ENCODE data around the gene DLL3. TPM values are rescaled to one million over a fixed set of nuclear protein-coding genes. Genes with fewer than 3 reads are reported as not detected.

The DLL3 gene
- total RNA-seq, 1 experiment from 2014 or later, result 16.4 TPM

- TF ChIP-seq, protein P1, sequence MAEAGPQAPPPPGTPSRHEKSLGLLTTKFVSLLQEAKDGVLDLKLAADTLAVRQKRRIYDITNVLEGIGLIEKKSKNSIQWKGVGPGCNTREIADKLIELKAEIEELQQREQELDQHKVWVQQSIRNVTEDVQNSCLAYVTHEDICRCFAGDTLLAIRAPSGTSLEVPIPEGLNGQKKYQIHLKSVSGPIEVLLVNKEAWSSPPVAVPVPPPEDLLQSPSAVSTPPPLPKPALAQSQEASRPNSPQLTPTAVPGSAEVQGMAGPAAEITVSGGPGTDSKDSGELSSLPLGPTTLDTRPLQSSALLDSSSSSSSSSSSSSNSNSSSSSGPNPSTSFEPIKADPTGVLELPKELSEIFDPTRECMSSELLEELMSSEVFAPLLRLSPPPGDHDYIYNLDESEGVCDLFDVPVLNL (CRISPR knock-in tag; IDR thresholded peaks at IDR 0.05; ENCODE audit: borderline replicate concordance, low read depth), result no peak
- TF ChIP-seq ESRRA (CRISPR knock-in tag; IDR thresholded peaks at IDR 0.05; ENCODE audit: borderline replicate concordance) (no peak), TP53 (CRISPR knock-in tag; IDR thresholded peaks at IDR 0.05) (no peak), ZNF423 (CRISPR knock-in tag; IDR thresholded peaks at IDR 0.05) (no peak), CREB1 (CRISPR knock-in tag; IDR thresholded peaks at IDR 0.05) (no peak), ZSCAN18 (CRISPR knock-in tag; IDR thresholded peaks at IDR 0.05) (no peak)
- TF ChIP-seq, protein P2, sequence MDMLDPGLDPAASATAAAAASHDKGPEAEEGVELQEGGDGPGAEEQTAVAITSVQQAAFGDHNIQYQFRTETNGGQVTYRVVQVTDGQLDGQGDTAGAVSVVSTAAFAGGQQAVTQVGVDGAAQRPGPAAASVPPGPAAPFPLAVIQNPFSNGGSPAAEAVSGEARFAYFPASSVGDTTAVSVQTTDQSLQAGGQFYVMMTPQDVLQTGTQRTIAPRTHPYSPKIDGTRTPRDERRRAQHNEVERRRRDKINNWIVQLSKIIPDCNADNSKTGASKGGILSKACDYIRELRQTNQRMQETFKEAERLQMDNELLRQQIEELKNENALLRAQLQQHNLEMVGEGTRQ (CRISPR knock-in tag; IDR thresholded peaks at IDR 0.05), result no peak
- TF ChIP-seq, protein P3, sequence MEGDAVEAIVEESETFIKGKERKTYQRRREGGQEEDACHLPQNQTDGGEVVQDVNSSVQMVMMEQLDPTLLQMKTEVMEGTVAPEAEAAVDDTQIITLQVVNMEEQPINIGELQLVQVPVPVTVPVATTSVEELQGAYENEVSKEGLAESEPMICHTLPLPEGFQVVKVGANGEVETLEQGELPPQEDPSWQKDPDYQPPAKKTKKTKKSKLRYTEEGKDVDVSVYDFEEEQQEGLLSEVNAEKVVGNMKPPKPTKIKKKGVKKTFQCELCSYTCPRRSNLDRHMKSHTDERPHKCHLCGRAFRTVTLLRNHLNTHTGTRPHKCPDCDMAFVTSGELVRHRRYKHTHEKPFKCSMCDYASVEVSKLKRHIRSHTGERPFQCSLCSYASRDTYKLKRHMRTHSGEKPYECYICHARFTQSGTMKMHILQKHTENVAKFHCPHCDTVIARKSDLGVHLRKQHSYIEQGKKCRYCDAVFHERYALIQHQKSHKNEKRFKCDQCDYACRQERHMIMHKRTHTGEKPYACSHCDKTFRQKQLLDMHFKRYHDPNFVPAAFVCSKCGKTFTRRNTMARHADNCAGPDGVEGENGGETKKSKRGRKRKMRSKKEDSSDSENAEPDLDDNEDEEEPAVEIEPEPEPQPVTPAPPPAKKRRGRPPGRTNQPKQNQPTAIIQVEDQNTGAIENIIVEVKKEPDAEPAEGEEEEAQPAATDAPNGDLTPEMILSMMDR (IDR thresholded peaks at IDR 0.05), result no peak
- TF ChIP-seq, protein P4, sequence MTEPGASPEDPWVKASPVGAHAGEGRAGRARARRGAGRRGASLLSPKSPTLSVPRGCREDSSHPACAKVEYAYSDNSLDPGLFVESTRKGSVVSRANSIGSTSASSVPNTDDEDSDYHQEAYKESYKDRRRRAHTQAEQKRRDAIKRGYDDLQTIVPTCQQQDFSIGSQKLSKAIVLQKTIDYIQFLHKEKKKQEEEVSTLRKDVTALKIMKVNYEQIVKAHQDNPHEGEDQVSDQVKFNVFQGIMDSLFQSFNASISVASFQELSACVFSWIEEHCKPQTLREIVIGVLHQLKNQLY (CRISPR knock-in tag; IDR thresholded peaks at IDR 0.05), result no peak
- TF ChIP-seq, protein P5, sequence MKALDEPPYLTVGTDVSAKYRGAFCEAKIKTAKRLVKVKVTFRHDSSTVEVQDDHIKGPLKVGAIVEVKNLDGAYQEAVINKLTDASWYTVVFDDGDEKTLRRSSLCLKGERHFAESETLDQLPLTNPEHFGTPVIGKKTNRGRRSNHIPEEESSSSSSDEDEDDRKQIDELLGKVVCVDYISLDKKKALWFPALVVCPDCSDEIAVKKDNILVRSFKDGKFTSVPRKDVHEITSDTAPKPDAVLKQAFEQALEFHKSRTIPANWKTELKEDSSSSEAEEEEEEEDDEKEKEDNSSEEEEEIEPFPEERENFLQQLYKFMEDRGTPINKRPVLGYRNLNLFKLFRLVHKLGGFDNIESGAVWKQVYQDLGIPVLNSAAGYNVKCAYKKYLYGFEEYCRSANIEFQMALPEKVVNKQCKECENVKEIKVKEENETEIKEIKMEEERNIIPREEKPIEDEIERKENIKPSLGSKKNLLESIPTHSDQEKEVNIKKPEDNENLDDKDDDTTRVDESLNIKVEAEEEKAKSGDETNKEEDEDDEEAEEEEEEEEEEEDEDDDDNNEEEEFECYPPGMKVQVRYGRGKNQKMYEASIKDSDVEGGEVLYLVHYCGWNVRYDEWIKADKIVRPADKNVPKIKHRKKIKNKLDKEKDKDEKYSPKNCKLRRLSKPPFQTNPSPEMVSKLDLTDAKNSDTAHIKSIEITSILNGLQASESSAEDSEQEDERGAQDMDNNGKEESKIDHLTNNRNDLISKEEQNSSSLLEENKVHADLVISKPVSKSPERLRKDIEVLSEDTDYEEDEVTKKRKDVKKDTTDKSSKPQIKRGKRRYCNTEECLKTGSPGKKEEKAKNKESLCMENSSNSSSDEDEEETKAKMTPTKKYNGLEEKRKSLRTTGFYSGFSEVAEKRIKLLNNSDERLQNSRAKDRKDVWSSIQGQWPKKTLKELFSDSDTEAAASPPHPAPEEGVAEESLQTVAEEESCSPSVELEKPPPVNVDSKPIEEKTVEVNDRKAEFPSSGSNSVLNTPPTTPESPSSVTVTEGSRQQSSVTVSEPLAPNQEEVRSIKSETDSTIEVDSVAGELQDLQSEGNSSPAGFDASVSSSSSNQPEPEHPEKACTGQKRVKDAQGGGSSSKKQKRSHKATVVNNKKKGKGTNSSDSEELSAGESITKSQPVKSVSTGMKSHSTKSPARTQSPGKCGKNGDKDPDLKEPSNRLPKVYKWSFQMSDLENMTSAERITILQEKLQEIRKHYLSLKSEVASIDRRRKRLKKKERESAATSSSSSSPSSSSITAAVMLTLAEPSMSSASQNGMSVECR (CRISPR knock-in tag; IDR thresholded peaks at IDR 0.05; ENCODE audit: borderline replicate concordance), result no peak
Measured at GRCh38 chr19:39481229-39481545, 17.6 kb upstream of the DLL3 start (continued).

DNA sequence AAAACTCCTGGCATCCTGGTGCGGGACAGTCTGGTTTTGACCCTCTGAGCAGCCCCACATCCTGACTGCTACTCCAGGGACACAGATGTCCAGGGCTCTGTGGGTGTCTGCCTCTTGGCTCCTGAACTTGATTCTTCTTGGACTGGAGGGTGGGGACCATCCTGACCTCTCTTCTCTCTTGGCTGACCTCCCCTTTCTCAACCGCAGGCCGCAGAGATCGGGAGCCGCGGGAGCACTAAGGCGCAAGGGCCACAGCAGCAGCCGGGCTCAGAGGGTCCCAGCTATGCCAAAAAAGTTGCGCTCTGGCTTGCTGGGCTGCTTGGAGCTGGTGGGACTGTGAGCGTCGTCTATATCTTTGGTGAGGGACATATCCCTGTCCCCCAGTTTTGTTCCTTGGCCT, 17.1 kb upstream of the DLL3 start:
- ChIA-PET CTCF (interaction anchor here (1.0 to 1.5 kb wide), 4 partner anchors 7 to 59 kb away, joined by 4 to 6 read pairs (median 4); partner anchors contain the start of gene EID2B), POLR2A (interaction anchor here (1.0 kb wide), 1 partner anchor 36 kb away, joined by 3 read pairs; the partner anchor contains the start of gene SUPT5H)
- peak overlapping the region; percentile 87 for H3K27ac Mint-ChIP-seq
- no peak for ATAC-seq
- DNase-seq (ENCODE audit: low spot score), result no peak
- H3K9me3 Mint-ChIP-seq, result no peaks in the 10 kb centered on the region
- peak overlapping the region; percentile 91 for H3K4me3 Mint-ChIP-seq
- H3K36me3 Mint-ChIP-seq, result peaks cover 25% of the 10 kb centered on the region
- TF ChIP-seq ESRRA (CRISPR knock-in tag; IDR thresholded peaks at IDR 0.05; ENCODE audit: borderline replicate concordance) (no peak), SP1 (CRISPR knock-in tag; conservative IDR thresholded peaks at IDR 0.05) (no peak), ETV6 (CRISPR knock-in tag; IDR thresholded peaks at IDR 0.05) (no peak), HMGA2 (CRISPR knock-in tag; IDR thresholded peaks at IDR 0.05) (no peak), SMAD3 (CRISPR knock-in tag; IDR thresholded peaks at IDR 0.05; ENCODE audit: borderline replicate concordance) (no peak)
- TF ChIP-seq, protein P4 (CRISPR knock-in tag; IDR thresholded peaks at IDR 0.05), result no peak
- TF ChIP-seq, protein P6, sequence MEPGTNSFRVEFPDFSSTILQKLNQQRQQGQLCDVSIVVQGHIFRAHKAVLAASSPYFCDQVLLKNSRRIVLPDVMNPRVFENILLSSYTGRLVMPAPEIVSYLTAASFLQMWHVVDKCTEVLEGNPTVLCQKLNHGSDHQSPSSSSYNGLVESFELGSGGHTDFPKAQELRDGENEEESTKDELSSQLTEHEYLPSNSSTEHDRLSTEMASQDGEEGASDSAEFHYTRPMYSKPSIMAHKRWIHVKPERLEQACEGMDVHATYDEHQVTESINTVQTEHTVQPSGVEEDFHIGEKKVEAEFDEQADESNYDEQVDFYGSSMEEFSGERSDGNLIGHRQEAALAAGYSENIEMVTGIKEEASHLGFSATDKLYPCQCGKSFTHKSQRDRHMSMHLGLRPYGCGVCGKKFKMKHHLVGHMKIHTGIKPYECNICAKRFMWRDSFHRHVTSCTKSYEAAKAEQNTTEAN (CRISPR knock-in tag; IDR thresholded peaks at IDR 0.05), result no peak
- H3K4me1 Mint-ChIP-seq, result peaks cover 18% of the 10 kb centered on the region
- no peaks in the 10 kb centered on the region for H3K27me3 Mint-ChIP-seq (ENCODE audit: low read depth)

All from WTC11 (cell line).